Muscle of back (tissue), 11 donors: ENCODE data around the gene SIN3A. TPM values are rescaled to one million over a fixed set of nuclear protein-coding genes. Genes with fewer than 3 reads are reported as not detected.
A peak's percentile ranks its signal among the peaks of the same experiment; 100 is the strongest.
"Not testable (repeated sequence)": the region's sequence is repeated elsewhere in the genome, so short reads cannot be mapped to it uniquely, and the experiment has no call there.

ENCODE experiments used
- DNase-seq, 3 donors: peaks; one replicate each; pipeline versions ENCODE4 v3.0.0 to v3.0.0-alpha.2; 2013
- polyA plus RNA-seq, 10 donors: library from polyadenylated mRNA; unstranded; fragments of 120-200 nt; gene quantifications; one replicate each; pipeline ENCODE4 v1.2.1, GENCODE V29; 2013; ENCODE audit not compliant: insufficient read length in 10 of 10

SIN3A gene
- polyA plus RNA-seq, 10 donors: 25.7 to 38.3 (median 30.4) TPM

- no peak for DNase-seq
These were observed 112.7 kb downstream of the SIN3A start for GRCh38 chr15:75338661-75339240.

DNA sequence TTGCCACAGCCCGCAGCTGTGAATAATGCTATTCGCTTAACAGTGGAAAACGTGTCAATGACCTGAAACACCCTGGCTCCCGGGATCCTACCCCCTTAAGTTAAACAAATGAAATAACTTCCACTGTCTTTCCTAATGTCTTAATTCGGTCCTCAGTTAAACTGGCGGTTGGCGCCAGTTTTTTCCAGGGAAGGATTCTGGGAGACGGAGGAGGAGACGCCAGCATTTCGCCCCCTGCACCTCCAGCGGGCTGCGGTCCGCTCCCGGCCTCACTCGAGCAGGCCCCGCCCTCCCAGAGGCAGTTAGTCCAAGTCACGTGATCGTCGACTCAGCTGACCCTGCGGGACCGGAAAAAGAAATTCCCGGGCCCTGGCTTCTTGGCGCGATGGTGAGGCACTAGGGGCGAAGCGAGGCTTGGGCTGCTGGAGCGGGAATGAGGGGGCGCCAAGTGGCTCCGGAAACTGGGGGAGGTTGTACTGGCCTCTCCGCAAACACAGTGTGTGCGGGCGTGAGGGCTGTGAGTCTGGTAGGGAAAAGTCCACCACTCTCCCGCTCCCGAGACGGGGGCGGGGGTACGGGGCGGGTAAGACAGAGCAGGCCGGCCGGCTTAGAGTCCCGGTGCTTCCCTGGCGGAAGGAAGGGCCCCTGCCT, 115.7 kb downstream of the SIN3A start, which contains the start of gene COMMD4:
TSS of gene COMMD4 (plus strand) at position 359 of the 651 bp plus-strand sequence. CDS start at position 386, 27 bp downstream.
- peak; percentile 94 to 97 (median 96) for DNase-seq

- no peak for DNase-seq
These were observed 116.2 kb downstream of the SIN3A start for GRCh38 chr15:75335313-75335704.

DNA sequence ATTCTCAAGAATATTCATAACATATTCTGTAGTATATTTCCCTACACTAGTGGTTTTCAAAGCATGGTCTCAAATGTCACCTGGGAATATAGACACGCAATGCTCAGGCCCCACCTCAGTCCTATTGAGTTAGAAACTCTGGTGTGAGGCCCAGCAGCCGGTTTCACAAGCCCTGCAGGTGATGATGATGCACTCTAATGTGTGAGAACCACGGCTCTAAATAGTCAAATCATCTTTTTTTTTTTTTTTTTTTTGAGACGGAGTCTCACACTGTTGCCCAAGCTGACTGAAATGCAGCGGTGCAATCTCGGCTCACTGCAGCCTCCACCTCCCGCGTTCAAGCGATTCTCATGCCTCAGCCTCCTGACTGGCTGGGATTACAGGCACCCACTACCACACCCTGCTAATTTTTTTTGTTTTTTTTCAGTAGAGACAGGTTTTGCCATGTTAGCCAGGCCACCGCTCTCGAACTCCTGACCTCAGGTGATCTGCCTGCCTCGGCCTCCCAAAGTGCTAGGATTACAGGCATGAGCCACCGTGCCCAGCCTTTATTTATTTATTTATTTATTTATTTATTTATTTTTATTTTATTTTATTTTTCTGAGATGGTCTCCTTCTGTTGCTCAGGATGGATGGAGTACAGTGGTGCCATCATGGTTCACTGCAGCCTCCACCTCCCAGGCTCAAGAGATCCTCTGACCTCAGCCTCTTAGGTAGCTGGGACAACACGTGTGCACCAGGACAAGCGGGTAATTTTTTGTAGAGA, 117.7 kb downstream of the SIN3A start:
- DNase-seq: not testable (repeated sequence)

DNA sequence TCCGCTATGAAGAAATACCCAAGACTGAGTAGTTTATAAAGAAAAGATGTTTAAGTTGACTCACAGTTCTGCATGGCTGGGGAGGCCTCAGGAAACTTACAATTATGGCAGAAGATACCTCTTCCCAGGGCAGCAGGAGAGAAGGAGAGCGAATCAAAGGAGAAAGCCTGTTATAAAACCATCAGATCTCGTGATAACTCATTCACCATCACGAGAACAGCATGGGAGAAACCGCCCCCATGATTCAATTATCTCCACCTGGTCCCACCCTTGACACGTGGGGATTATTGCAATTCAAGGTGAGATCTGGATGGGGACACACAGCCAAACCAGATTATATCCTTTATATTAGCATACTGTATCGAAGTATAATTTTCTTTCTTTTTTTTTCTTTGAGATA, 119.4 kb downstream of the SIN3A start:
- DNase-seq: not testable (repeated sequence)

- no peak for DNase-seq
These were observed 121.9 kb downstream of the SIN3A start for GRCh38 chr15:75329571-75329970.

- DNase-seq: no peak
These were observed 122.8 kb downstream of the SIN3A start for GRCh38 chr15:75328493-75329314.

DNA sequence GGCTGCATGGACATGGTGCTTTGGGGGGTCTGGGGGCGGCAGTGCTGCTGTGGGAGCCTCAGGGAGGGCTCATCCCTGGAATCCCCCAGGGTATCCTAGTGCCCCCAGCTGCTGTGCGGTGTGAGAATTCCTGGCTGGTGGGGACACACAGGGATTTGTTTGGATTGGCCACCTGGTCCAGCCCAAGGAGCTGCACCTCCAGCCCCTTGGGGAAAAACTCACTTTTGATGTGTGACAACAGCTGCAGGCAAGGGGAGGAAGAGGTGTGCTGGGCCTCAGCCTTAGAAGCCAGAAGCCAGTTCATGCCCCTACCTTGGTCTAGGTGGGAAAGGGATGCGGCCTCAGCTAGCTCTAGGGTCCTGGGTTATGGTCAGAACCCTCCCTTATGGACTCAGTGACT, 124.0 kb downstream of the SIN3A start:
- DNase-seq: no peak

DNA sequence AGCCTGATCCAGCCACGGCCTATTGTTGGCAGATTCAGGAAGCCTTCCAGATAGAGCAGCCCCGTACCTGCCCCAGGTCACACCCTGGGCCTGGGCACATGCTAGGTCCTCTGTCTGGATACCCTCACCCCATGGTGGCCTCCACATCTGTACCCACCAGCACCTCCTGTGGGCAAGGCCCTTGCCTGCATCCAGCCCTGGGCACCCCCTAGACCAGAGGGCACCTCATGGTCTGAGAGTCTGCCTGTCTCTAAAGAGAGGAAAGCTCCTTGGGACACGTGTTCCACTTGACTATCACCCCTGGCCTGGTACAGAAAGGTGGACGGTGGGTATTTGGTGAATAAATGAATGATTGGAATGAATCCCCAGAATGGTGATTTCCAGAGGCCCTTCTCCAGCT, 124.5 kb downstream of the SIN3A start:
- DNase-seq: no peak

DNA sequence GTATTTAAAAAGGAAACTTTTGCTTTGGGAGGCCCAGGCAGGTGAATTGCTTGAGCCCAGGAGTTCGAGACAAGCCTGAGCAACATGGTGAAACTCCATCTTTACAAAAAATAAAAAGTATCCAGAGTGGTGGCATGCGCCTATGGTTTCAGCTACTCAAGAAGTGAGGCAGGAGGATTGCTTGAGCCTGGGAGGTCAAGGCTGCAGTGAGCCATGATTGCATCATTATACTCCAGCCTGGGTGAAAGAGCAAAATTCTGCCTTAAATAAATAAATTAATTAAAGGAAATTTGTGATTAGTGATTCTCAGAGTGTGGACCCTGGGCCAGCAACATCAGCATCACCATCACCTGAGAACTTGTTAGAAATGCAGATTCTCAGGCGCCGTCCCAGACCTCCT, 125.6 kb downstream of the SIN3A start:
- DNase-seq: no peak

GRCh38 chr15:75321711-75322110, 129.8 kb downstream of the SIN3A start:
- DNase-seq: no peak

Other genes with a start within 250 kb of the SIN3A start
- gene C15orf39, start 249.8 kb downstream of the SIN3A start, polyA plus RNA-seq: 10 to 100 TPM in 5 of 10 donors, 1 to 10 TPM in 5; 7.1 to 15.3 (median 10.0) TPM
- gene GOLGA6C, start 193.4 kb downstream of the SIN3A start, polyA plus RNA-seq: not detected
- under 1 TPM; 0.07 to 0.93 (median 0.29) TPM for gene GOLGA6D, start 168.9 kb downstream of the SIN3A start, polyA plus RNA-seq
- gene COMMD4, start 115.6 kb downstream of the SIN3A start, polyA plus RNA-seq: 10 to 100 TPM; 33.4 to 65.0 (median 41.2) TPM
- gene NEIL1, start 104.7 kb downstream of the SIN3A start, polyA plus RNA-seq: 10 to 100 TPM in 1 of 10 donors, 1 to 10 TPM in 9; 3.5 to 12.4 (median 6.8) TPM
- gene MAN2C1, start 83.1 kb downstream of the SIN3A start, polyA plus RNA-seq: 100 to 1,000 TPM in 4 of 10 donors, 10 to 100 TPM in 6; 63.2 to 190 (median 82.0) TPM
- gene PTPN9, start 127.6 kb upstream of the SIN3A start, polyA plus RNA-seq: 10 to 100 TPM; 18.9 to 35.2 (median 23.8) TPM
- gene SNUPN, start 174.0 kb upstream of the SIN3A start, polyA plus RNA-seq: 10 to 100 TPM; 16.7 to 25.5 (median 20.2) TPM
- gene IMP3, start 188.5 kb upstream of the SIN3A start, polyA plus RNA-seq: 10 to 100 TPM; 25.1 to 38.3 (median 31.1) TPM
- gene SNX33, start 196.2 kb upstream of the SIN3A start, polyA plus RNA-seq: 10 to 100 TPM; 12.4 to 19.3 (median 15.1) TPM